Measurements from ENCODE around the gene TMEM38A. TPM values are rescaled to one million over a fixed set of nuclear protein-coding genes. Genes with fewer than 3 reads are reported as not detected.
"Not testable (repeated sequence)": the region's sequence is repeated elsewhere in the genome, so short reads cannot be mapped to it uniquely, and the experiment has no call there.

TMEM38A gene
- total RNA-seq, 1 donor from 2014 or later = 7.1 TPM

GRCh38 chr19:16650821-16651220 lies 10.1 kb upstream of the TMEM38A start:
- DNase-seq (no peak), ATAC-seq (no peak)
- Histone ChIP-seq H3K27ac (no peak overlapping the region), H3K4me1 (peaks cover 13% of the 10 kb centered on the region), H3K4me3 (no peak overlapping the region), H3K27me3 (ENCODE audit: low read depth) (no peaks in the 10 kb centered on the region), H3K36me3 (peaks cover 91% of the 10 kb centered on the region), H3K9me3 (no peaks in the 10 kb centered on the region)
- intact Hi-C loops (cut with DNase I) = no loop called here
- no peak for TF ChIP-seq CTCF (IDR thresholded peaks at IDR 0.05)

- H3K27me3 ChIP-seq (ENCODE audit: low read depth); intact Hi-C loops (cut with DNase I); H3K4me3 ChIP-seq; H3K27ac ChIP-seq; H3K9me3 ChIP-seq; ATAC-seq; DNase-seq: not testable (repeated sequence)
- peaks cover 91% of the 10 kb centered on the region for H3K36me3 ChIP-seq
- H3K4me1 ChIP-seq = peaks cover 13% of the 10 kb centered on the region
These were observed 9.3 kb upstream of the TMEM38A start for GRCh38 chr19:16651421-16652188.

- Histone ChIP-seq H3K4me1 (peaks cover 15% of the 10 kb centered on the region), H3K4me3 (no peak overlapping the region), H3K27ac (no peak overlapping the region), H3K9me3 (no peaks in the 10 kb centered on the region), H3K36me3 (peaks cover 92% of the 10 kb centered on the region), H3K27me3 (ENCODE audit: low read depth) (no peaks in the 10 kb centered on the region)
- no peak for DNase-seq
- intact Hi-C loops (cut with DNase I) = no loop called here
- no peak for ATAC-seq
- no peak for TF ChIP-seq CTCF (IDR thresholded peaks at IDR 0.05)
These were observed 8.1 kb upstream of the TMEM38A start for GRCh38 chr19:16652854-16653253.

DNA sequence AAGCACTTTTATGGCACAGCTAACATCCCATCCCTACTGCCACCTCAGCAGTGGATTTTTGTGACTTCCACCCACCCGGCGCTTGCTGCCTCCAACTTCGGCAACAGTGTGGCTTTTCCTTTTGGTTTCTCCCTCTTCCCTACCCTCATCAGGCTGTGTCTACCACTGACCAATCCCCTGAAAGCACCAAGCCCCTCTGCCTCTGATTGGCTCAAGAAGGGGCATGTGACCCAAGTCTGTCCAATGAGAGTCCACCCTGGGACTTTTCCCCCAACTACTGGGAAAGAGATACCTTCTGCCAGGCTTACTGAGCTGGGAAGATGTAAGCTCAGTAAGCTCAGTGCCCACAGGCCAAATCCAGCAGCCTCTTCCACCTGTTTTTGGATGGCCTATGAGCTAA lies 6.8 kb upstream of the TMEM38A start:
- ATAC-seq (no peak), DNase-seq (no peak)
- Histone ChIP-seq H3K27me3 (ENCODE audit: low read depth) (no peaks in the 10 kb centered on the region), H3K9me3 (no peaks in the 10 kb centered on the region), H3K4me3 (no peak overlapping the region), H3K4me1 (peaks cover 28% of the 10 kb centered on the region), H3K27ac (no peak overlapping the region), H3K36me3 (peaks cover 95% of the 10 kb centered on the region)
- no peak for TF ChIP-seq CTCF (IDR thresholded peaks at IDR 0.05)
- intact Hi-C loops (cut with DNase I) = no loop called here

DNA sequence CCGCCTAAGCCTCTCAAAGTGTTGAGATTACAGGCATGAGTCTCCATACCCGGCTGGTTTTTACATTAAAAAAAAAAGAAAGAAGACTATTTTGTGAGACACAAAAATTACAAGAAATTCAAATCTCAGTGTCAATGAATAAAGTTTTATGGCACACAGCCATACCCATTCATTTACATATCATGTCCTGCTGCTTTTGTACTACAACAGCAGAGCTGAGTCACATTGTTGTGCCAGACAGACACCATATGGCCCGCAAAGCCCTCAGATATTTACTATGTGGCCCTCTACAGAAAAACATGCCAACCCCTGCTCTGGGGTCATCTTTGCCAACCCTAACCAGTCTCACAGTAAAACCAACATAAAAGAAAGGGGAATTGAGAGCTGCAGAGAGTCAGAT lies 6.3 kb upstream of the TMEM38A start:
- Histone ChIP-seq H3K27ac (no peak overlapping the region), H3K4me1 (peaks cover 26% of the 10 kb centered on the region), H3K9me3 (no peaks in the 10 kb centered on the region), H3K4me3 (no peak overlapping the region), H3K27me3 (ENCODE audit: low read depth) (no peaks in the 10 kb centered on the region), H3K36me3 (peaks cover 90% of the 10 kb centered on the region)
- DNase-seq (no peak), ATAC-seq (no peak)
- intact Hi-C loops (cut with DNase I) = no loop called here
- no peak for TF ChIP-seq CTCF (IDR thresholded peaks at IDR 0.05)

- Histone ChIP-seq H3K27me3 (ENCODE audit: low read depth) (no peaks in the 10 kb centered on the region), H3K36me3 (peaks cover 80% of the 10 kb centered on the region), H3K4me3 (no peak overlapping the region), H3K4me1 (peaks cover 19% of the 10 kb centered on the region), H3K9me3 (no peaks in the 10 kb centered on the region), H3K27ac (no peak overlapping the region)
- intact Hi-C loops (cut with DNase I) = no loop called here
- TF ChIP-seq CTCF (IDR thresholded peaks at IDR 0.05) = no peak
- ATAC-seq (no peak), DNase-seq (no peak)
These were observed 5.2 kb upstream of the TMEM38A start for GRCh38 chr19:16655727-16656126.
